ENCODE results near the gene FAM110A.
A peak's percentile ranks its signal among the peaks of the same experiment; 100 is the strongest.
"Not testable (repeated sequence)": the region's sequence is repeated elsewhere in the genome, so short reads cannot be mapped to it uniquely, and the experiment has no call there.

The FAM110A gene

DNA sequence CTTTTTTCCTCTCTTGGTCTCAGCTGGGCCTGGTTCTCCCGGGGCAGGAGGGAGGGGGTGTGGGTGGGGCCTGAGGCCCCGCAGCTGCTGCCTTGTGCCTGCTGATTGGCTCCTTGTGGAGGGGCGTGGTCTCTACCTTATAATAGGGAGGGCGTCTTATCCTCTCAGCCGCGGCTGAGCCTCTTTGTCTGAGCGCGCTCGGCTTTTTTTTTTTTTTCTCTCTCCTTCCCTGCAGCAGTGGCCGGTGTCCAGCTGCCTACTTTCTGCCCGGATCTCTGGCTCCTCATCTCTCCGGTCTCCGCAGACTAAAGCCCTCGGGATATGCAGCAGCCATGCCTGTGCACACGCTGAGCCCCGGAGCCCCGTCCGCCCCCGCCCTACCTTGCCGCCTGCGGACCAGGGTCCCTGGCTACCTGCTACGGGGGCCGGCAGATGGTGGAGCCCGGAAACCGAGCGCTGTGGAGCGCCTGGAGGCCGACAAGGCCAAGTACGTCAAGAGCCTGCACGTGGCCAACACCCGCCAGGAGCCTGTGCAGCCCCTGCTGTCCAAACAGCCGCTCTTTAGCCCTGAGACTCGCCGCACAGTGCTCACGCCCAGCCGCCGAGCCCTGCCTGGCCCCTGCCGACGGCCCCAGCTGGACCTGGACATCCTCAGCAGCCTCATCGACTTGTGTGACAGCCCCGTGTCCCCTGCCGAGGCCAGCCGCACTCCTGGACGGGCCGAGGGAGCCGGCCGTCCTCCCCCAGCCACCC is 11.1 kb downstream of the FAM110A start:
- DNase-seq (ENCODE audit: low read depth) = peak; percentile 73

DNA sequence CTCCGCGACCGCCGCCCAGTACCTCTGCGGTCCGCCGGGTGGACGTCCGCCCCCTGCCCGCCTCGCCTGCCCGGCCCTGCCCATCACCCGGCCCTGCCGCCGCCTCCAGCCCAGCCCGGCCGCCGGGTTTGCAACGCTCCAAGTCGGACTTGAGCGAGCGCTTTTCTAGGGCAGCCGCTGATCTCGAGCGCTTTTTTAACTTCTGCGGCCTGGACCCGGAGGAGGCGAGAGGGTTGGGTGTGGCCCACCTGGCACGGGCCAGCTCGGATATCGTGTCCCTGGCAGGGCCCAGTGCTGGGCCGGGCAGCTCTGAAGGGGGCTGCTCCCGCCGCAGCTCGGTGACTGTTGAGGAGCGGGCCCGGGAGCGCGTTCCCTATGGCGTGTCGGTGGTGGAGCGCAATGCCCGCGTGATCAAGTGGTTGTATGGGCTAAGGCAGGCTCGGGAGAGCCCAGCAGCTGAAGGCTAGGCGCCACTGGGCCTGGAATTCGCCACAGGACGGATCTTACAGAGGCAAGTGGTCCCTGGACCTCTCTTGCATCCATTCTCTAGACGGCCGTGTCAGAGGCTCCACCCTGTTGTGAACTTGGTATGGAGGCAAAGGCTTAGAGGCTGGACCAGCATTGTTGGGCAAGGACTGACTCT is 11.8 kb downstream of the FAM110A start:
- no peak for DNase-seq (ENCODE audit: low read depth)

- DNase-seq (ENCODE audit: low read depth) = no peak
Observed at GRCh38 chr20:845941-846893, 12.7 kb downstream of the FAM110A start.

DNA sequence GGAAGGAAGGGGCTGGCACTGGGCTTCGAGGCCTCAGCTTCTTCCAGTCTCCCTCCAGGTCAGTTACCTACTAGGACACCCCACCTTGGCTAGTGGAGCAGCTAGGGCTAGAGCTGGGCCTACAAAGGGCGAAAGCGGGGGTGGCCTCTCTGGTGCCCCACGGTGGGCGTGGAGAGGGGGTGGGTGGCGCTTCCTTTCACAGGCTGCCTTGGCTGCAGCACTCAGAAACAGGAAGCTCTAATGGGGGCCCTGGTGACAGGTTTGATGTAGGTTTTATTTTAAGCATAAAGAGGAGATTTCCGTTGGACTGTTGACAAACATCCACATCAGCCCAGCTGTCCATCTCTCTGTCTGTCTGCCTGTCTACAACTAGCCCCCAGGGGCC is 13.4 kb downstream of the FAM110A start:
- DNase-seq (ENCODE audit: low read depth) = no peak

- DNase-seq (ENCODE audit: low read depth) = no peak
Observed at GRCh38 chr20:848193-848592, 14.7 kb downstream of the FAM110A start.

DNA sequence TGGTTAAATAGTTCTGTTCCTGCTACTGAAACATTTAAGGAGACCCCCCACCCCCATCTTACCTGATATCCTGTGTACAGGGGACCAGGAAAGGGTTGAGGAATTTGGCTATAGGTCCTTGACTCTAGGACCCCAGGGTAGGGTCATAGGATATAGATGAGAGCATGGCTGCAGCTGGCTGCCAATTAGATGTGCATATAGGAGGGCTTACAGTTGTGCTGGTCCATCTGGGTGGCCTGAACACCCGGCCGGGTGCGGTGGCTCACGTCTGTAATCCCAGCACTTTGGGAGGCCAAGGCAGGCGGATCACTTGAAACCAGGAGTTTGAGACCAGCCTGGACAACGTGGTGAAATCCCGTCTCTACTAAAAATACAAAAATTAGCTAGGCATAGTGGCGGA is 15.2 kb downstream of the FAM110A start:
- DNase-seq (ENCODE audit: low read depth) = not testable (repeated sequence)

GRCh38 chr20:853406-853996 is 20.0 kb downstream of the FAM110A start:
- DNase-seq (ENCODE audit: low read depth) = no peak

- DNase-seq (ENCODE audit: low read depth) = no peak
Observed at GRCh38 chr20:854601-855000, 21.1 kb downstream of the FAM110A start.

GRCh38 chr20:855466-856360 is 22.2 kb downstream of the FAM110A start:
- DNase-seq (ENCODE audit: low read depth) = no peak

DNA sequence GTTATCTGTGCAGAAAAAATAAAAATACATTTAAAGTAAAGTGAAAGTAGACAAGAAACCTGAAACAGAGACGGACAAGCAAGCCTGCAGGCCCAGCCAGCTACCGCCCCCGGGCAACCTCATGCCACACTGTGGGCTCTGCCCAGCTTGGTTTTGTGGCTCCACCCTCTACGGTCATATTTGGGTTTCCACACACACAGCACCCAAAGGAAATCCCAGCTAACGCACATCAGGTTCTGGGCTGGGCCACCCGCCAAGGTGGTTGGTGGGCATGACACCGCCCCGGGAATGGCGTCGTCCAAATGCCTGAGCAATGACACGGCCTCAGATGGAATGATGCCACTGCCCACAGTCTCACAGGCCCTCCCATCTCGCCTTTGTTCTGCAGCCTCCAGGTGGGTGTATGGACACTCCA is 22.9 kb downstream of the FAM110A start:
- peak; percentile 40 for DNase-seq (ENCODE audit: low read depth)

GRCh38 chr20:858011-858410 is 24.5 kb downstream of the FAM110A start:
- no peak for DNase-seq (ENCODE audit: low read depth)

DNA sequence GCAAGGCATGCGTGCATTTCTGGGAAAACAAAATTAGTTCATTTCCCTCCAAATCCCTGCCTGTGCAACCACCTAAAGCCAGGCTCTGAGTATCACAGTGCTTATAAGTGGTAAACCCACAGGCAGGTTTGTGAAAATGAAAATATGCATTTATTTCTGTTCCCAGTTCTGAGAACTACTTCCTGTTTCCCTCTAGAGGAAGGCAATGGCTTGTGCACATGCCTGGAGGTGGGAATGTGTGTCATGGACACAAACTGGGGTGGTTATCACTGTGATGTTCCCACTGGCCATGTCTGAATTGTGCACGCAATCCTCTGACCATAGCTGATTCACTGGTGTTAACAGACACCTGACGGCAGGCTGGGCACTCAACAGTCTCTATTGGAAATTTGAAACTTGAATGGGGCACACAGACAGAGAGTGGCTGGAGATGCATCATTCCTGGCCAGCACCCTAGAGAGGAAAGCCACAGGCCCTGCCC is 26.3 kb downstream of the FAM110A start:
- DNase-seq (ENCODE audit: low read depth) = no peak

- no peak for DNase-seq (ENCODE audit: low read depth)
Observed at GRCh38 chr20:860891-861290, 27.4 kb downstream of the FAM110A start.

GRCh38 chr20:865440-865839 is 31.9 kb downstream of the FAM110A start:
- DNase-seq (ENCODE audit: low read depth) = no peak

GRCh38 chr20:868279-868678 is 34.8 kb downstream of the FAM110A start:
- DNase-seq (ENCODE audit: low read depth) = no peak

GRCh38 chr20:869606-870005 is 36.1 kb downstream of the FAM110A start:
- DNase-seq (ENCODE audit: low read depth) = no peak

DNA sequence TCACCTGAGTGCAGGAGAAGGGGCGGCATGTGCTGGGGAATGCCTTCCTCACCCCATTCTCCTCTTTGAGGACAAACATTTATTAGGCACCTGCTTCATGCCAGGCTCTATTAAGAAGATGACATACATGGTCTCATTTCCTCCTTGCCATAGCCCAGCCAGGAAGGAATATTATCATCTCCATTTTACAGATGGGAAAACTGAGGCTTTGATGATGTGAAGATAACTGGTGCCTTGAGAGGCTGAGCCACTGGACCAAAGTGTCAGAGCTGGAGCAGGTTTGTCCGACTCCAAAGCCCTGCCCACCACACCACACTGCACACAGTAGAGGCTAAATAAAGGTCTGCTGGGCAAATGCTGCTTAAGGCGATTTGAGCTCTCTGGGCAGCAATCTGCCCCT is 37.2 kb downstream of the FAM110A start:
- no peak for DNase-seq (ENCODE audit: low read depth)

- DNase-seq (ENCODE audit: low read depth) = no peak
Observed at GRCh38 chr20:871436-871835, 37.9 kb downstream of the FAM110A start.

DNA sequence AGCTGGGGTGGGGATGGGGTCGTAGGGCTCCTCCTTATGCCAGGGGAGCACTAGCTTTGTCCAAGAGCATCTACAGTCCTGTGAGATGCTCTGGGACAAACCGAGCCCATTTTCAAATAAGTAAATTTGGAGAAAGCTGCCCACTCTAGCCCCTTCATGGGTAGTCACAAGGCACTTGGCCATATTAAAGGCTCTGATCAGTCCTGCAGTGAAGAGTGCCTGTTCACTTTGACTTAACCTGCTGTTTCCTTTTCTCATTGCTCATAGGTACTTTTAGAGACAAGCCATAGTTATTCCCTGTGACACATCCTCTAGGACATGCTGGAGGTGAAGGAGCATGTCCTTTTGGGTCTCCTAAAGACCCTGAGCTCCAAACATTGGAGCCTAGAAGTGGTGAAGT is 38.4 kb downstream of the FAM110A start:
- DNase-seq (ENCODE audit: low read depth) = no peak

- no peak for DNase-seq (ENCODE audit: low read depth)
Observed at GRCh38 chr20:872855-873520, 39.5 kb downstream of the FAM110A start.

Data from GM04504 (cell line).